ENCODE measurements around the gene RPL13A.

GRCh38 chr19:49497789-49498103 is 10.3 kb downstream of the RPL13A start:
- TF ChIP-seq CTCF (IDR thresholded peaks at IDR 0.05) (no peak), POLR2A (IDR thresholded peaks at IDR 0.05) (no peak)

Measured in suprapubic skin (tissue), 3 donors.